Endothelial cell (in vitro differentiated cells): ENCODE data around the gene CFAP221. TPM values are rescaled to one million over a fixed set of nuclear protein-coding genes. Genes with fewer than 3 reads are reported as not detected.
A peak's percentile ranks its signal among the peaks of the same experiment; 100 is the strongest.

Experiments used
- DNase-seq: peaks from one replicate; pipeline ENCODE4 v3.0.0; 2021; ENCODE audit warnings: low spot score
- H3K27ac Mint-ChIP-seq: one replicate; pipeline ENCODE4 v1.8.0; 2021; ENCODE audit warnings: mixed read lengths, inconsistent platforms; ENCODE audit not compliant: unreplicated experiment
- H3K27me3 Mint-ChIP-seq: one replicate; pipeline ENCODE4 v1.8.0; 2021; ENCODE audit warnings: mild to moderate bottlenecking, moderate library complexity, mixed read lengths, inconsistent platforms; ENCODE audit not compliant: unreplicated experiment
- H3K36me3 Mint-ChIP-seq: one replicate; pipeline ENCODE4 v1.8.0; 2021; ENCODE audit warnings: mild to moderate bottlenecking, low read depth, mixed read lengths, inconsistent platforms; ENCODE audit not compliant: unreplicated experiment
- H3K4me1 Mint-ChIP-seq: one replicate; pipeline ENCODE4 v1.8.0; 2021; ENCODE audit warnings: mild to moderate bottlenecking, mixed read lengths, inconsistent platforms; ENCODE audit not compliant: unreplicated experiment
- H3K4me3 Mint-ChIP-seq: one replicate; pipeline ENCODE4 v1.8.0; 2021; ENCODE audit warnings: mild to moderate bottlenecking, mixed read lengths, inconsistent platforms; ENCODE audit not compliant: unreplicated experiment
- H3K9me3 Mint-ChIP-seq: one replicate; pipeline ENCODE4 v1.8.0; 2021; ENCODE audit warnings: mixed read lengths, inconsistent platforms; ENCODE audit not compliant: unreplicated experiment
- total RNA-seq: library from RNA; stranded (reverse); fragmentation: NEBNext Ultra II Directional; extraction: Animal tissue kit (Norgen Biotek cat#: 25700); gene quantifications from one replicate; pipeline ENCODE4 v1.2.1, GENCODE V29; 2021; ENCODE audit not compliant: unreplicated experiment
- TF ChIP-seq, protein P1 (sequence below): fragments of 200-600 bp; sonication (generic); IDR thresholded peaks from one replicate; pipeline ENCODE4 v1.5.0; 2021; ENCODE audit warnings: antibody characterized with exemption; ENCODE audit not compliant: unreplicated experiment

The CFAP221 gene
- total RNA-seq, 1 donor from 2014 or later = 1.1 TPM

DNA sequence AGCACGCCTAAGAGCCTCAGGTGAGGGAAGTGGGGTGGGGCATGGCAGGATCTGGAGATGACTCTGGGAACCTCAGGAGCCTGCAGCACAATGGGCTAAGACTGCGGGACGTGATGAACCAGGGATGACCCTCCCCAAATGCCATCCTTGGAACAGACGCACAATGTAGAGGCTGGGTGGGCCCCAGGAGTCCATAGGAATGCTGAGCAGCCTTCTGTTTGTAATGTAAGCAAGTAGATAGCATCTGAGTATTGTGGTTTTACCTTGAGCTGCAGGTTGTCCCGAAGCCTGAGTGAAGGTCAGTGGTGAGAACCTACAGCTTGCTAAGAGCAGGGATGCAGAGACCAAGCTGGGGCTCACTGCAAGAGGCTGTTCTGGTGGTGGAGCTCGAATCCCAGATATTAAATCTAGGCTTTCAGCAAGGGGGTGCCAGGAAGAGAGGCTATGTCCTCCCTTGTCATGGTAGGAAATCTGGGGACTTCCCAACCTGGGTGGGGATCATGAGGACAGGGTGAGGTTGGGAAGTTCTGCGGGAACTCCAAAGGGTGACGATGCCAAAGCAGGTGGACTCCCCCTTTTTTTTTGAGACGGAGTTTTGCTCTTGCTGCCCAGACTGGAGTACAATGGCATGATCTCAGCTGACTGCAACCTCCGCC lies 25.7 kb upstream of the CFAP221 start:
- Mint-ChIP-seq H3K27me3 (peaks cover 5% of the 10 kb centered on the region), H3K9me3 (no peaks in the 10 kb centered on the region), H3K4me1 (peaks cover 5% of the 10 kb centered on the region), H3K4me3 (peak overlapping the region; percentile 47), H3K36me3 (no peaks in the 10 kb centered on the region), H3K27ac (no peak overlapping the region)
- TF ChIP-seq, protein P1, sequence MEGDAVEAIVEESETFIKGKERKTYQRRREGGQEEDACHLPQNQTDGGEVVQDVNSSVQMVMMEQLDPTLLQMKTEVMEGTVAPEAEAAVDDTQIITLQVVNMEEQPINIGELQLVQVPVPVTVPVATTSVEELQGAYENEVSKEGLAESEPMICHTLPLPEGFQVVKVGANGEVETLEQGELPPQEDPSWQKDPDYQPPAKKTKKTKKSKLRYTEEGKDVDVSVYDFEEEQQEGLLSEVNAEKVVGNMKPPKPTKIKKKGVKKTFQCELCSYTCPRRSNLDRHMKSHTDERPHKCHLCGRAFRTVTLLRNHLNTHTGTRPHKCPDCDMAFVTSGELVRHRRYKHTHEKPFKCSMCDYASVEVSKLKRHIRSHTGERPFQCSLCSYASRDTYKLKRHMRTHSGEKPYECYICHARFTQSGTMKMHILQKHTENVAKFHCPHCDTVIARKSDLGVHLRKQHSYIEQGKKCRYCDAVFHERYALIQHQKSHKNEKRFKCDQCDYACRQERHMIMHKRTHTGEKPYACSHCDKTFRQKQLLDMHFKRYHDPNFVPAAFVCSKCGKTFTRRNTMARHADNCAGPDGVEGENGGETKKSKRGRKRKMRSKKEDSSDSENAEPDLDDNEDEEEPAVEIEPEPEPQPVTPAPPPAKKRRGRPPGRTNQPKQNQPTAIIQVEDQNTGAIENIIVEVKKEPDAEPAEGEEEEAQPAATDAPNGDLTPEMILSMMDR = no peak
- no peak for DNase-seq

DNA sequence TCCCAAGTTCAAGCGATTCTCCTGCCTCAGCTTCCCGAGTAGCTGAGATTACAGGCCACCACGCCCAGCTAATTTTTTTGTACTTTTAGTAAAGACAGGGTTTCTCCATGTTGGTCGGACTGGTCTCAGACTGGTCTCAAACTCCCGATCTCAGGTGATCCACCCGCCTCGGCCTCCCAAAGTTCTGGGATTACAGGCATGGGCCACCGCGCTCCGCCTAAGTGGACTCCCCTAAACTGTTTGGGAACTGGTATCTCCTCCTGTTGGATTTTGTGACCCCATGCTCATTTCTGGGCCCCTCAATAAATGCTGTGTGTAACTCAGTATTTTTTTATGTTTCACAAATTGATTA lies 25.2 kb upstream of the CFAP221 start:
- Mint-ChIP-seq H3K36me3 (no peaks in the 10 kb centered on the region), H3K9me3 (no peaks in the 10 kb centered on the region), H3K4me1 (peaks cover 8% of the 10 kb centered on the region), H3K4me3 (no peak overlapping the region), H3K27me3 (peaks cover 8% of the 10 kb centered on the region), H3K27ac (no peak overlapping the region)
- no peak for DNase-seq
- TF ChIP-seq, protein P1 = no peak

DNA sequence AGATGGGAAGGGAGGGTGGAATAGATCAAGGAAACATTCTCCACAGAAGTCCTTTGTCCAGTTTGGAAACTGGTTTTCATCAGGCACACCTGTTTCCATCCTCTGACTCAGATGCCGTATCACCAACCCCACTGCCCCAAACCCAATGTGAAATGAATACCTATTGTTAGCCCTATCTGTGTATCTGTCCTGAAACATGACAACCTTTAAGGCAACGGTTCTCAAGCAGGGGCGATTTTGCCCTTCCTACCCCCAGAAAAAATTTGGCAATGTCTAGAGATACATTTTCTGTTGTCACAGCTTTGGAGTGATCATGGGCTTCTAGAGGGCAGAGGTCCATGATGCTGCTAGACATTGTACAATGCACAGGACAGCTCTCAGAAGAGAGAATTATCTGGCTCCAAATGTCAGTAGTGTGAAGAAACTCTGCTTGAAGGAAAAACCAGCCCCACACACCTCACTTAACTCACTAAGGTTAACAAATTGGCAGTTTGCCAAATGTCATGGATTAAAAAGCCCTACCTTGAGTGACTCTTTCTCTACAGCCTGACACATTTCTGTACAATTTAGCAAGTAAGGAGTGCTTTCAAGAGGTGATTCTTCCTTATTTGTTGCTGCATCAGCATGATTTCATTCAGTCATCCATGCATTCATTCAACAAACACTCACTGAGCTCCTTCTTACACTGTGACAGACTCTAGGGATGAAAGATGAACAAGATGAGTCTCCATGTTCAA lies 23.4 kb upstream of the CFAP221 start:
- no peak for DNase-seq
- TF ChIP-seq, protein P1 = no peak
- H3K9me3 Mint-ChIP-seq = no peaks in the 10 kb centered on the region
- peaks cover 10% of the 10 kb centered on the region for H3K4me1 Mint-ChIP-seq
- peaks cover 16% of the 10 kb centered on the region for H3K27me3 Mint-ChIP-seq
- no peak overlapping the region for H3K27ac Mint-ChIP-seq
- H3K36me3 Mint-ChIP-seq = no peaks in the 10 kb centered on the region
- H3K4me3 Mint-ChIP-seq = no peak overlapping the region

DNA sequence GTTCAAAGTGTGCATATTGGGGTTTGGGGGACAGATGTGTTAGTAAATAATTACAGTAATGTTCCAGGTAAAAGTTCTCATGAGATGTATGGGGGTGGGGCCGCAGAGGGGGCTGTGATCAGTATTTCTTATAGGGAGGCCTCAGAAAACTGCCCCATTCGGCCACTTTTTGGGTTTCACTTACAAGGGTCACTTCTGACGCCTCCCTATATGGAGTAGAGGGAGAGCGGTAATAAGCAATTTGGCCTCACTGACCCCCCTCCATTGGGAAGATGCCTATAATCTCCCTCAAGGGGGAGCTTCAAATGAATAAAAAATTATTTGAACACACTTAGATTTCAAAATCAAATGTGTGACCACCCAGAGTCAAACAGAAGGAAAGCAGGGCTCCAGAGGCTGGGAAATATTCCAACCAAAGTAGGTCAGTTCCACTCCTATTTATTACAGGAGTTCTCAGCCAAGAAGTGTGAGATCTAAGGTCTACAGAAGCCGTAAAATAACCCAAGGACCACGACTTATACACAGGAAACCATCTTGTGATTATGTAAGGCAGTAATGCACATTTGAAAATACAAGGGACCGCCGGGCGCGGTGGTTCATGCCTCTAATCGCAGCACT lies 22.7 kb upstream of the CFAP221 start:
- Mint-ChIP-seq H3K4me3 (no peak overlapping the region), H3K27me3 (peaks cover 18% of the 10 kb centered on the region), H3K9me3 (no peaks in the 10 kb centered on the region), H3K4me1 (peaks cover 10% of the 10 kb centered on the region), H3K27ac (no peak overlapping the region), H3K36me3 (no peaks in the 10 kb centered on the region)
- TF ChIP-seq, protein P1 = no peak
- no peak for DNase-seq

DNA sequence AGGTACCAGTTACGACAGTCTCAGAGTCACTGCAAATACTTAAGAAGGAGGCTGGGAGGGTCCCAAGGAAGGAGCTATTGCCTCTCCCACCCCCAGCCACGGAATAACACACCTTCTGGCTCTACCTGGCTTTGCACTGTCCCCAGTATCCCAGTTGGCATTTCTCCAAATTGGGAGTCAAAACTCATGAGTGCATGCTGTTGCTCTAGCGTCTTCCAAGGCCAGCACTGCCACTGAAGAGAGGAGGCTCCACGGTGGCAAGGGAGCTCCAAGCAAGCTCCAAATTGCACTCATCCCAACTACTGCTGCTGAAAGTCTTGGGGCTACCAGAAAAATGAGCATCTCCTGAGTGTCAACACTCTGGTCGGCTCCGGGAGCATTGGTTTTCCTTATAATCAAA lies 21.6 kb upstream of the CFAP221 start:
- H3K9me3 Mint-ChIP-seq = no peaks in the 10 kb centered on the region
- TF ChIP-seq, protein P1 = no peak
- DNase-seq = no peak
- H3K4me3 Mint-ChIP-seq = no peak overlapping the region
- H3K4me1 Mint-ChIP-seq = peaks cover 8% of the 10 kb centered on the region
- H3K27me3 Mint-ChIP-seq = peaks cover 18% of the 10 kb centered on the region
- H3K27ac Mint-ChIP-seq = no peak overlapping the region
- no peaks in the 10 kb centered on the region for H3K36me3 Mint-ChIP-seq
